Kidney epithelial cell (primary cell): ENCODE results near the gene GSE1. TPM values are rescaled to one million over a fixed set of nuclear protein-coding genes. Genes with fewer than 3 reads are reported as not detected.

Experiments used
- DNase-seq: peaks from one replicate; pipeline ENCODE4 v3.0.0-alpha.2; 2010; ENCODE audit warnings: low read depth
- H3K27me3 ChIP-seq: 2 replicates; pipeline ENCODE4 v1.6.0; 2011; ENCODE audit warnings: low read length; ENCODE audit not compliant: control insufficient read depth, insufficient read depth
- H3K36me3 ChIP-seq: 2 replicates; pipeline ENCODE4 v1.5.1; 2011; ENCODE audit warnings: low read length; ENCODE audit not compliant: control insufficient read depth, insufficient read depth
- H3K4me3 ChIP-seq: 2 replicates; pipeline ENCODE4 v1.5.1; 2011; ENCODE audit warnings: low read depth, mild to moderate bottlenecking, control low read depth, low read length
- total RNA-seq: library from RNA; depleted of rRNA; stranded (reverse); fragments of >200 nt; gene quantifications from 2 replicates; pipeline ENCODE4 v1.2.3, GENCODE V29; 2015
- TF ChIP-seq, protein P1 (sequence below): IDR thresholded peaks from 2 replicates; pipeline ENCODE4 v1.5.1; 2011; ENCODE audit warnings: mild to moderate bottlenecking, moderate library complexity, low read length, control low read depth, inconsistent platforms; ENCODE audit not compliant: insufficient read depth, poor library complexity, severe bottlenecking

GSE1 gene
- total RNA-seq, 1 donor from 2014 or later = 25.7 TPM

DNA sequence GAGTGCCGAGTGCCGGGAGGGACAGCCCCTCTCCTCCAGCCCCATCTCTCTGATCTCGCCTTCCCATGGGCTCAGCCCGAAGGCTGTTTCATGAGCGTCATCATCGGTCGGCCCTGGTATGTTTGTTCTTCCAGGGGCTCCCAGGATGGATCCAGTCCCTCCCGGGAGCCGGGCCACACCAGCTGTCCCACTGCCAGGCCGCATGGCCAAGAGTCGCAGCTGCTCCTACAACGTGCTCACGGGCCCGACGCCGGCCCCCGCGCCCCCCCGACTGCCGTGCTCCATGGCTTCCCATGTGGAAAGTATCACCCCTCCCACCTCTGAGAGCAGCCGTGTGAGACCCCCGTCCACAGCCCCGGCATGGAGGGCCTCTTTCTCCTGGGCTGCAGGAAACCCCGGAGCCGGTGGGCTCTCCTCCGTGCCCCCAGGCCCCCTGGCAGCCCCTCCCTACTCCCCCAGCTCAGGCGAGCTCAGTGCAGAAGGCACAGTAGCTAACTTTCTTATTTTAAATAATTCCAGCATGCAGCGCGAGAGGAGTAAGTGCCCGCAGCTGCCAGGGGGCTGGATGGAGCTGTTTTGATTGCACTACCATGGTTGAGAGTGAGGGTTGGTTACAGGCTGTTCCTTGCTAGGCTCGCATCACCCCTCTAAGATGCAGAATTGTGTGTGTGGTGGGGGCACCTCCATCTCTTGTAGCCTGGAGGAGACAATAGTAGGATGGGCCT is 26.6 kb upstream of the GSE1 start:
- TF ChIP-seq, protein P1, sequence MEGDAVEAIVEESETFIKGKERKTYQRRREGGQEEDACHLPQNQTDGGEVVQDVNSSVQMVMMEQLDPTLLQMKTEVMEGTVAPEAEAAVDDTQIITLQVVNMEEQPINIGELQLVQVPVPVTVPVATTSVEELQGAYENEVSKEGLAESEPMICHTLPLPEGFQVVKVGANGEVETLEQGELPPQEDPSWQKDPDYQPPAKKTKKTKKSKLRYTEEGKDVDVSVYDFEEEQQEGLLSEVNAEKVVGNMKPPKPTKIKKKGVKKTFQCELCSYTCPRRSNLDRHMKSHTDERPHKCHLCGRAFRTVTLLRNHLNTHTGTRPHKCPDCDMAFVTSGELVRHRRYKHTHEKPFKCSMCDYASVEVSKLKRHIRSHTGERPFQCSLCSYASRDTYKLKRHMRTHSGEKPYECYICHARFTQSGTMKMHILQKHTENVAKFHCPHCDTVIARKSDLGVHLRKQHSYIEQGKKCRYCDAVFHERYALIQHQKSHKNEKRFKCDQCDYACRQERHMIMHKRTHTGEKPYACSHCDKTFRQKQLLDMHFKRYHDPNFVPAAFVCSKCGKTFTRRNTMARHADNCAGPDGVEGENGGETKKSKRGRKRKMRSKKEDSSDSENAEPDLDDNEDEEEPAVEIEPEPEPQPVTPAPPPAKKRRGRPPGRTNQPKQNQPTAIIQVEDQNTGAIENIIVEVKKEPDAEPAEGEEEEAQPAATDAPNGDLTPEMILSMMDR = no peak
- Histone ChIP-seq H3K27me3 (peaks cover 18% of the 10 kb centered on the region), H3K4me3 (no peak overlapping the region), H3K36me3 (no peaks in the 10 kb centered on the region)
- DNase-seq = no peak

DNA sequence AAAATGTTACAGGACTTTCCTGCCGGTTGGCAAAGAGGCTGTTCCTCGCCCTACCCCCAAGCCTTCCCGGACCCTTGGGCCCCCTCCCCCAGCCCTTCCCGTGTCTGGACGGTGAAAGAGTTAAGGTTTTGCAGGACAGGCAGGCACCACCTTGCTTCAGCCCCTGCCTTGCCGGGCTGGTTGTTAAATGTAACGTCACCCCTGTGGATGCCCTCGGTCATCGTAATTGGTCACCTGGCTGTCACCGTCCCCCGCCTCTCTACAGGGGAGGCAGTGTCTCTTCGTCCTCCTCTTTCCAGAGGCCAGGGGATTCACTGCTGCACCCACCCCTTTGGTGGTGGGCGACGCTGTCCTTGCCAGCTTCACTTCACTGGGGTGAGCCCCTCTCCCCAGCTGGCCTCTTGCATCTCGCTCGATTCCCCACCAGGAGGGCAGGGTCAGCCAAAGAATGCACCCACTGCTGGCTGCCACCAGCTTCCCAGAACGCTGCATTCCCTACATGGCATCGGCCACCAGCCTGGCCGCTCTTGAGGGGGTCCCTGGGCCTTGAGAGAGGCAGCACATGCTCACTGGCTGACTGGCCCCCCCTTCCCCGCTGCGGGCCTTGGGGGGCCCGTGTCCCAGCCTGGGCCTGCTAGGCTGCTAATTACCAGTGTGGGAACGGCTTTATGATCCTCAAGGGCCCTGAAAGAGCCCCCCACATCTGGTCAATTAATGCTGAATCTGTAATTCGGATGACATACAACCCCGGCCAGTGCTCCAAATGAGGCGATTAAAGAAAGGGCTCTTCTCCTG is 25.2 kb upstream of the GSE1 start:
- Histone ChIP-seq H3K4me3 (no peak overlapping the region), H3K36me3 (no peaks in the 10 kb centered on the region), H3K27me3 (peaks cover 18% of the 10 kb centered on the region)
- DNase-seq = no peak
- TF ChIP-seq, protein P1 = no peak

DNA sequence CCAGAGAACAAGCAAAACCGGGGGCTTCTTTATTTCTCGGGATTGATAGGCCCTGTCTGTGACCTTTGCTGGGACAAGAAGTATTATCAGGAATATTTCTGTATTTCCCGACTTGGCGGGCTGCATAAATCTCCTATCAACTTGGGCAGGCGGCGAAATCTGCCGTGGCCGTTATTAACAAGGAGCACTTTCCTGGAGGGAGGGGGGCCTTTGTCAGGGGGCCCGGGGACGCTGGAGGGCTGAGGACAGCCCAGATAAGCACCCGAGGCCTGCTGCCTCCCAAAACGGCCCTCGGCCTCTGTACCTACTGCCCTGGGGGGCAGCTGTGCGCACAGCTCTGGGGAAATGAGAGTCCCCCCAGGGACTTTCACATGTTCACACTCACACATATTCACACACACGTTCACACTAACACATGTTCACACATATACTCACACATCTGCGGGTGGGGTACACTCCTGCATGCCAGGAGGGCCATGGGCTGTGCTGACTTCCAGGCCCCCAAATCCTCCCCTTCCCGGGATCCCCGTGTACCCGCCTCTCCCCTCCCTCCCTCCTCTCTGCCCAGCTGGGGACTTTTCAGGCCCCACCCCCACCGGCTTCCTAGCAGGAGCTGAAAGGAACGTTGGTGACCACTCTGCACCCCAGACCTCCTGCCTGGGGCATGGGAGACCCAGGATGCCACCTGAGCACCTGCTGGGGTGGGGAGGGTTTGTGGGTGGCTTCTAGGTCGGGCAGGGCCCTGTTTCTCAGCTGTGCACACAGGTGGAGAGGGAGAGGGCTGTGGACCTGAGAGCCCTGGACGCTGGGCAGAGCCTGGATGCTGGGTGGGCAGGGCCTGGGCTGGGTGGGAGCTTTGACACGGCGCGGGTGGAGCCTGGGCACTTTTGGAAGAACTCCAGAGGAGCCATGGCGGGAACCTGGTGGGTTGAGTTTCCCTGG is 24.3 kb upstream of the GSE1 start:
- H3K36me3 ChIP-seq = no peaks in the 10 kb centered on the region
- H3K27me3 ChIP-seq = peaks cover 18% of the 10 kb centered on the region
- TF ChIP-seq, protein P1 = no peak
- no peak for DNase-seq
- no peak overlapping the region for H3K4me3 ChIP-seq

DNA sequence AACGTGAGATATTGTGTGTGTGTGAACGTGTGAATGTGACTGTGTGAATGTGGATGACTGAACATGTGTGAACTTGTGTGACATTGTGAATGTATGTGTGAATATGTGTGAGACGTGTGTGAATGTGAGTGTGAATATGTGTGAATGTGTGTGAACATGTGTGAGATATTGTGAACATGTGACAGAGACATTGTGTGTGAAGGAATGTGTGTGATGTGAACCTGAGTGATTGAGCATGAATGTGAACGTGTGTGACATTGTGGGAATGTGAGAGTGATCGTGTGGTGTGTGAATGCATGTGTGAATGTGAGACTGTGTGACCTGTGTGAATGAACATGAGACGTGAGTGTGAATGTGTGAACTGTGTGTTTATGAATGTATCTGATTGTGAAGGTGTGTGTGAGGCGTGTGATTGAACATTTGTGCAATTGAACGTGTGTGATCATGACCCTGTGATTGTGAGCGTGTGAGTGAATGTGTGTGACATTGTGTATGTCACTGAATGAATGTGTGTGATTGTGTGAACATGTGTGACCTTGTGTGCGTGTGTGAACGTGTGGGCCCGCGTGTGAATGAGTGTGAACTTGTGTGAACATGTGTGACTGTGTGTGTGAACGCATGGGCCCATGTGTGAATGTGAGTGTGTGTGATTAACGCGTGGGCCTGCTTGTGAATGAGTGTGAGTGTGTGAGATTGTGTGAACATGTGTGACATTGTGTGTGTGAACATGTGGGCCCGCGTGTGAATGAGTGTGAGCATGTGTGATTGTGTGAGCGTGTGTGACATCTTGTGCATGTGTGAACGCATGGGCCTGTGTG is 23.2 kb upstream of the GSE1 start:
- TF ChIP-seq, protein P1 = no peak
- H3K4me3 ChIP-seq = no peak overlapping the region
- H3K27me3 ChIP-seq = peaks cover 18% of the 10 kb centered on the region
- DNase-seq = no peak
- H3K36me3 ChIP-seq = no peaks in the 10 kb centered on the region

DNA sequence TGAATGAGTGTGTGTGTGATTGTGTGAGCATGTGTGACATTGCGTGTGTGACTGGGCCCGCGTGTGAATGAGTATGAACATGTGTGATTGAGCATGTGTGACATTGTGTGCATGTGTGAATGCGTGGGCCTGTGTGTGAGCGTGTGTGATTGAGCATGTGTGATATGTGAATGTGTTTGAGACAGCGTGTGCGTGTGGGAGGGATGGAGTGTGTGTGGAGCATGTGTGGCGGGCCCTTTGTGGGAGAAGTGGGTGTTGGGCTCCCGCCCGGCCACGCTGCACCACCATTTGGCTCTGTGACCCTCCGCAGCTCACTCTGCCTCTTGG is 22.7 kb upstream of the GSE1 start:
- TF ChIP-seq, protein P1 = no peak
- DNase-seq = no peak
- Histone ChIP-seq H3K36me3 (no peaks in the 10 kb centered on the region), H3K27me3 (peaks cover 16% of the 10 kb centered on the region), H3K4me3 (no peak overlapping the region)
